NCI-H446 treated with DMSO at 0.1 percent for 48 hours (cell line): ENCODE measurements around the gene ZNF326.
A peak's percentile ranks its signal among the peaks of the same experiment; 100 is the strongest.
"Not testable (repeated sequence)": the region's sequence is repeated elsewhere in the genome, so short reads cannot be mapped to it uniquely, and the experiment has no call there.

Experiments
- DNase-seq: peaks from one replicate; lab custom pipeline; 2025; lab: John Stamatoyannopoulos, UW

Gene ZNF326

GRCh38 chr1:89996450-89997110 is 1.7 kb downstream of the ZNF326 start:
- DNase-seq = no peak

DNA sequence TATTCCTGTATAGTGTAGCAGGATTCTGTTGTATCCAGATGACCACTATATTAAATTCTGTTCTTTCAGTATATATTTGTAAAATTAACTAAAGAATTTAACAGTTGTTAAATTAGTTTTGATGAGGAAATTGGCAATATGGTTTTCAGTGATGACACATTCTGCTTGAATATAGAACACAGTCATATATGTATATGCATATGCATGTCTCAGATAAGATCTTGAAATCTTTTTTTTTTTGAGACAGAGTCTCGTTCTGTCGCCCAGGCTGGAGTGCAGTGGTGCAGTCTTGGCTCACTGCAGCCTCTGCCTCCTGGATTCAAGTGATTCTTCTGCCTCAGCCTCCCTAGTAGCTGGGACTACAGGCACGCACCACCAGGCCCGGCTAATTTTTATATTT is 2.2 kb downstream of the ZNF326 start:
- not testable (repeated sequence) for DNase-seq

- no peak for DNase-seq
These were observed 3.4 kb downstream of the ZNF326 start for GRCh38 chr1:89998306-89998705.

DNA sequence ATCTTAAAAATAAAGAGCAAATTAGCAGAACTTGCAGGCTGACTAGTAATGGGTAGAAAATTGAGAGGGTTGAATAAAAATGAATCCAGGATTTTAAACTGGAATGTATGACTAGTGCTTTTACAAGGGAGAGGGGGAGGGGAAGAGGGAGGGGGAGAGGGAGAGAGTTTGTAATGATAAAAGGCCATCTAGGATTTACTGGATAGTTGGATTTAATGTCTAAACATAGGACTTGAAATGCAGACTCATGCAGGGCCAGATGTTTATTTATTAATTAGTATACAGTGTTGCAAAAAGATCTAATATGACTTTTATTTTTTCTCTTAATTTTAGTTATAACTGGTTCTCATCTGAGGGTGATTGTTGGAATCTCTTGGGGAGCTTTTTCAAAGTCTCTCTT is 4.3 kb downstream of the ZNF326 start:
- DNase-seq = no peak

DNA sequence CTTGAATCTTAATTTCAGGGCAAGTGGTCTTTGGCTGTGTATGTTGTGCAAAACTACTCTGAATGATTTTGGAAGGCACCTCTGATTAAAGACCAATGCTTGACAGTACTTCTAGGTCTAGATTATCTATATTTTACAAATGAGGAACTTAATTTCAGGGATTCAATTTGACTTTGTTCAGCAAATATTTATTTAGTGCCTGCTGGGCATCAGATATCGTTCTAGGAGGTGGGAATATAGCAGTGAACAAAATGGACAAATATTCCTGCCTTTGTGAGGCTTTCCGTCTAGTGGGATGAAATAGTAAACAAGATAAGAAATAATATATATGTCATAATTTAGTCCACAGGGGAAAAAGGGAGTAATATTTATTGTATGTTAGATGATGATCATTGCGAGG is 4.7 kb downstream of the ZNF326 start:
- DNase-seq = no peak

- peak; percentile 58 for DNase-seq
These were observed 6.2 kb downstream of the ZNF326 start for GRCh38 chr1:90000934-90001676.

DNA sequence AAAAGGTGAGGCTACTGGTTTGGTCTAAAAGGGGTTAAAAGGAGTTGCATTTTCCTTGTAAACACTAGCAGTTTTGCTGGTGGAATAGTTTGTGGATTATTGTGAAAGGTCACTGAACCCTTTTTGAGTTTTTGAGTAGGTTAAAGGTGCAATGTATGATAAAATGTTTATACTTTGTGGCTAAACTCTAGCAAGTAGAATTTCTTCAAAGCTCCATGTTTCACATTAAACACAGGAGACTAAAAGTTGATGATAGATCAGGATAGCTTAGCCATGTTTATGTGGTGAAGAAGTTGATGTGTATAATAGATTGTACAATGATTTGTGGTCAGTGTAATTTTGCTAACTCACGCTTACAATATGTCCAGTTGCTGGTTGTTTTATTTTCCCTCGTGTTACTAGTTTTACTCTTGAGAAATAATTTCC is 13.1 kb downstream of the ZNF326 start:
- DNase-seq = no peak

GRCh38 chr1:90012300-90012699 is 17.4 kb downstream of the ZNF326 start:
- no peak for DNase-seq

GRCh38 chr1:90023691-90024090 is 28.8 kb downstream of the ZNF326 start:
- DNase-seq = no peak

DNA sequence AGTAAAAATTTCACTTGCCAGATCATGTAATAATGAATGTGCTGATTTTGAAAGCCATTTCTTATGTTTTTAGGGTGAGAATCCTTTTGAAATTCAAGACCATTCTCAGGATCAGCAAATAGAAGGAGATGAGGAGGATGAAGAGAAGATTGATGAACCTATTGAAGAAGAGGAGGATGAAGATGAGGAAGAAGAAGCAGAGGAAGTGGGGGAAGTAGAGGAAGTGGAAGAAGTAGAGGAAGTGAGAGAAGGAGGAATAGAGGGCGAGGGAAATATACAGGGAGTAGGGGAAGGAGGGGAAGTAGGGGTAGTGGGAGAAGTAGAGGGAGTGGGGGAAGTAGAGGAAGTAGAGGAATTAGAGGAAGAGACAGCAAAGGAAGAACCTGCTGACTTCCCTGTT is 32.4 kb downstream of the ZNF326 start:
- no peak for DNase-seq

DNA sequence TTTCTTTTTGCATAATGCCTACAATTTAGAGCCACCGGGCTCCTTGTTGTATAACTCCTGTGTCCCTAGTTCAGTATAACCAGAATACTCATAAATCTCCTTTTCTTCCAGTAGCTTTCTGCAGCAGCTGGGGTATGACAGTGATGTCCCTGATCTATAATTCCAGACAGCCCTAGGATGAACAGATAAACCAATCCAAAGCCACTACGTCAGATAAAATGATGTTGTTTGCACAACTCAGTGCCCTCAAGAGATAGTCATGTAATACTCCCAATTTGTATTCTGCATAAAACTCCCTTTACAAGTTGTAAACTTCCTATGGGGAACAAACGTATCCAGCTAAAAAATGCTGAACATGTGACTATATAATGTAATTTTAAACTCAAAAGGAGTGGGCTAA is 44.7 kb downstream of the ZNF326 start:
- DNase-seq = no peak

DNA sequence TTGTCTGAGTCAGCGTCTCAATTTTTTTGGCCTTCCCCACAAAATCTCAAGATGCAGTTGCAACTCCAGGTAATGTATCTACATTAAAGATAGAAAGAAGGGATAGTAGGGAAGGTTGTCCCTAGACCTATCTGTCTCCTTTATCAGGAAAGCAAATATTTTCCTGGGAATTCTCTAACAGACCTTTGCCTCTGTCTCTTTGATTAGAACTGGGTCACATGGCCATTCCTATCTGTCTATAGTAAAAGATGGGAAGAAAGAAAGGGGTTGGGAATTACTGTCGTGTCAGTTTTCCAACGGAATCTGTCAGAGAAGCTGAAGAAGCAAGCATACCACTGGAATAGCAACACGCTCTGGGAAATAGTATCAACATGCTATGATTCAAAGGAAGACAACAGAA is 48.7 kb downstream of the ZNF326 start:
- no peak for DNase-seq

GRCh38 chr1:90044346-90044745 is 49.4 kb downstream of the ZNF326 start:
- DNase-seq = no peak

DNA sequence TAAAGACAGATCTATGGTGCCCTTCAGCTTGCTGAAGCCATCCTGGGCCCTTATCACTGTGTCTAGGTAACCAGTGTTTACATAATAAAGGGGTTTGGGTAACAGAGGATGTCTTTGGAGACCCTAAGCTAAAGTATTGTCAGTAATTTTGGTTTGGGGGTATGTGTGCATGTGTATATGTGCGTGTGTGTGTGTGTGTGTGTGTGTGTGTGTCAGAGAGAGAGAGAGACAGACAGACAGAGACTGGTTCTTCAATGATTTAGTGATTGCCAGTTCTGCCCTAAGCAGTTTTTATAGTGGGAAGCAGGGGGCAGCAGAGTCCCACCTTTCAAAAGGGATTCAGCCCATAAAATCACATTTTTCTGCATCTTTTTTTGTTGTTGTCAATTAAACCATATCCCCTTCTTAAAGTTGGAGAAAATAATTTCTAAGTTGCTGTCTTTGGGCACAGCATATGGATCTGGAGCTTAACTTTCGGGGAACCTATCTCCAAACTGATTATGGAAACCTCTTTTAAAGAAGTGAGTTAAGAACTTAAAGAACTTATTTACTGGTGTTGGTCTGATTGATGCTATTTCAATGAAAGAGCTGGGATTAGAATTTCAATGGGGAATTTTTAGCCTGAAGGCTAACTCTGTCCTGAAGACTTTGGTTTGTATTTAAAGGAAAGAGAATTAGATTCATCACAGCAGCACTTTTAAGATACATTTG is 51.1 kb downstream of the ZNF326 start:
- no peak for DNase-seq

DNA sequence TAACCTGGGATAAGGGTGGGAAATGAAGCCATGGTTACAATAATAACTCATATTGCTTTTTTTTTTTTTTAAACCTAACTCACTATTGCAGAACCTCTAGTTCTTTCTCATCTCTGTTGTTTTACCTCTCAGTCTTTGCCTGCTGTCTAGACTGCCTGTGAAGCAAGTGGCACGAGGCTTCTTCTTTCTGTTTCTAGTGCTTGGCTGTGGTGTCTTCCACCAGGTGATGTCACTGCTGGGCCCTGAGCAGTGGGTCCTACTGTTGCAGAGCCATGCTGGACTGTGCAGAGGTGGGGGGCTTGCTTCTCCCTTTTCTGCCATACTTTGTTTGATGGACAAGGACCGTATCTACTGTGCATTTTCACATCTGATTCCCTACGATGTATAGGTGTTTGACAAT is 51.7 kb downstream of the ZNF326 start:
- no peak for DNase-seq

DNA sequence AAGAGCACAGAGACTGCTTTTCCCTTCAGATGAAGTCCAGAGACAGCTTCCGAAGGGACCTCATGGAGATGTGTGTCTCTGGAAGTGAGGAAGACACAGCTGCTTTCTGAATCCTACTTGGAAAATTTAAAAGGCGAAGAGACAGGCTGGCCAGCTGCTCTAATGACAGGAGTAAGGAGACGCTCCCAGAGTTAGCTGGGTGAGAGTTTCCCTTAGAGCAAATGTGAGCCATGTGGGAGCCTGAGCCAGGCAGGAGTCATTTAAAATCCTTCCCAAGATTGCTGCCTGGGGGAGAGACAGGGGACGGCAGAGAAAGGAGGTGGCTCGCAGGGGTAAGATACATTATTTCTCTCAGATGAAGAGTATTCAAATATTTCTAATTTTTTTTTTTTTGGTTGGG is 53.1 kb downstream of the ZNF326 start:
- DNase-seq = no peak

DNA sequence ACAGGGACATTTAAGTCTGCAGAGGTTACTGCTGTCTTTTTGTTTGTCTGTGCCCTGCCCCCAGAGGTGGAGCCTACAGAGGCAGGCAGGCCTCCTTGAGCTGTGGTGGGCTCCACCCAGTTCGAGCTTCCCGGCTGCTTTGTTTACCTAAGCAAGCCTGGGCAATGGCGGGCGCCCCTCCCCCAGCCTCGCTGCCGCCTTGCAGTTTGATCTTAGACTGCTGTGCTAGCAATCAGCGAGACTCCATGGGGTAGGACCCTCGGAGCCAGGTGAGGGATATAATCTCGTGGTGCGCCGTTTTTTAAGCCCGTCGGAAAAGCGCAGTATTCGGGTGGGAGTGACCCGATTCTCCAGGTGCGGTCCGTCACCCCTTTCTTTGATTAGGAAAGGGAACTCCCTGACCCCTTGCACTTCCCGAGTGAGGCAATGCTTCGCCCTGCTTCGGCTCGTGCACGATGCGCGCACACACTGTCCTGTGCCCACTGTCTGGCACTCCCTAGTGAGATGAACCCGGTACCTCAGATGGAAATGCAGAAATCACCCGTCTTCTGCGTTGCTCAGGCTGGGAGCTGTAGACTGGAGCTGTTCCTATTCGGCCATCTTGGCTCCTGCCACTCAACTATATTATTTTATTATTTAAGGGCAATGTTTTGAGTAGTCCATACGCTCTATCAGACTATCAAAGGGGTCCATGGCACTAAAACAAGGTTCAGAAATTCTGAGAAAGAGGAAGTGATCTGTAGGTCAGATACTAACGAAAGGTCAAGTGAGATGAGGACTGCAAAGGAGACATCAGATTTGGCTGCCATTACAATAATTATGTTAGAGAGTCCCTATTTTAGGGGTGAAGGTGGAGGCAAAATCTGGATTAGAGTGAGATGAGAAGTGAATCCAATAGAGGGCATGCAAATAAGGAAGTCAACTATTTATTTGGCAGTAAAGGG is 68.1 kb downstream of the ZNF326 start:
- not testable (repeated sequence) for DNase-seq

DNA sequence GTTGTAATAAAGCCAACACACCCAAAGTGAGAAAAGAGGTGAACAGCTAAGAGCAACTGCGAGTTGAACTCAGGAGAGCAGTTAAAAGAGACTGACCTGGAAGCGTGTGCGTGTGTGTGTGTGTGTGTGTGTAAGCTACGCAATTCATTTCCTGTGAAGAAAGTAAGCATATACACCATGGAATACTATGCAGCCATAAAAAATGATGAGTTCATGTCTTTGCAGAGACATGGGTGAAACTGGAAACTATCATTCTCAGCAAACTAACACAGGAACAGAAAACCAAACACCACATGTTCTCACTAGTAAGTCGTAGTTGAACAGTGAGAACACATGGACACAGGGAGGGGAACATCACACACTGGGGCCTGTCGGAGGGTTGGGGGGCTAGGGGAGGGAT is 69.2 kb downstream of the ZNF326 start:
- DNase-seq = not testable (repeated sequence)

DNA sequence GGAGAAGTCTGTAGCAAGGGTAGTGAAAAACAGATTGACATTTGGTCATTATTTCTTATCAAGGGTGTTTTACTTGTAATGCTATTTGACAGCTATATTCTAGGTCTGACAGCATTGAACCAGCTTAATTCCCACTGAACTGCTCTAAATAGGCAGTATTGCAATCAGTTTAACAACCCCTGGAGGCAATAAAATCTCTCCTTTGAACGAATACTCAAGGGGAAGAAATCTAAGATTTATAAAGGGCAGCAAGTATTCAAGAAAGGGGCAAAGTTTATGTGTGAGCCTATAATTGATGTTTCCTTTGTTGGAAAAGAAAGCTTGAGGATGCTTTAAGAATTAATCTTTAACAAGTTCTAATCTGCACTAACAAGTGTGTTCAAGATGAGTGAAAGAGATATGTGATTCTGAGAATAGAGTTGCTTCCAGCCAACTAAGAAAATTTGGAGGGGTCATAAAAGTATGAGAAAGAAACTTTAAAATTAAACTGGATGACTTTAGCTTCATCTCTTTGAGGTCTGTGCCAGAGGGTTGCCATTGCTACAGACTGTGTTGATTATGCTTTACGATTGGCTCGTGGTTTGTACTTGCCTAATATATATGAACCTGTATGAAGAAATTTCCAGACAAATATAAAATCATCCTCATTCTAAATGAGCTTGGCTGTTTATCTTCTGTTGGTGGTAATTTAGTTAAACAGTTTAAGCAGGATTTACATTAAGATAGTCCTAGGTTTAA is 72.5 kb downstream of the ZNF326 start:
- DNase-seq = no peak

- no peak for DNase-seq
These were observed 73.8 kb downstream of the ZNF326 start for GRCh38 chr1:90068611-90069280.

DNA sequence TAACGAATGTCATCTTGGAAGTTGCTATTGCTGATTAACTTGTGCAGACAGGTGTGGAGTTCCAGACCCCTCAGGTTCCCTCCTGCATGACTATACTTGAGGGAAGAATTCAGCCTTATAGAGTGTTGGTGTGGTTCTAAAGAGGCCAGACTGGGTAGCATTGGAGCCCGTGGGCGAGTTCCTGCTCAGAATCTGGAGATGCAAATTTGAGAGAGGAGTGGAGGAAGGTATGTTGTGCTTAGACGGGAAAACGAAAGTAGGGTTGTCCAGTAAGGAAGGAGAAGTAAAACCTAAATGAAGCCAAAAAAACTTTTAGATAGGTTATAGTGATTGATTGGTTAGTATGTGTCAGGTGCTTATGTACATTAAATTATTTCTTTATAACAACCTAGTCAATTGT is 79.2 kb downstream of the ZNF326 start:
- DNase-seq = no peak
